Measurements from ENCODE around the gene ZNF679.
"Not testable (repeated sequence)": the region's sequence is repeated elsewhere in the genome, so short reads cannot be mapped to it uniquely, and the experiment has no call there.

ZNF679 gene

DNA sequence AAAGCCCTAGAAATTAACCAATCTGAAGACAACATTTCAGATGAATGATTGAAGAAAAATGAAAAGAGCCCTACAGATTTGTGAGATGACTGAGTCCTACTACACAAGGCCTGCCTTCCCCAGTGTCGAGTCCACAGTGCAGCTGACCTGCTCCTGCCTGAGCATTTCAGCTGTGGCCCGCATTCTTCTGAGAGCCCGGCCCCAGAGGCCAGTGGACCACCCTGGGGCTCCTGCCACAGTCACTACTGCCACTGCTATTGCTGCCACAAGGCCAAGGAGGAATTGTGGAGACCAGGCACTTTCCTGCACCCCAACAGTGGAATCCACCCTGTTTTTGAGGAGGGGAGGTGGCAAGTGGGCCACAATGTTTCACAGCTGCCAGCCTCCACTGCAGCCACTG, 40.9 kb upstream of the ZNF679 start:
- FAIRE-seq (no peak), DNase-seq (ENCODE audit: insufficient read length, low spot score) (no peak)
- TF ChIP-seq, protein P1, sequence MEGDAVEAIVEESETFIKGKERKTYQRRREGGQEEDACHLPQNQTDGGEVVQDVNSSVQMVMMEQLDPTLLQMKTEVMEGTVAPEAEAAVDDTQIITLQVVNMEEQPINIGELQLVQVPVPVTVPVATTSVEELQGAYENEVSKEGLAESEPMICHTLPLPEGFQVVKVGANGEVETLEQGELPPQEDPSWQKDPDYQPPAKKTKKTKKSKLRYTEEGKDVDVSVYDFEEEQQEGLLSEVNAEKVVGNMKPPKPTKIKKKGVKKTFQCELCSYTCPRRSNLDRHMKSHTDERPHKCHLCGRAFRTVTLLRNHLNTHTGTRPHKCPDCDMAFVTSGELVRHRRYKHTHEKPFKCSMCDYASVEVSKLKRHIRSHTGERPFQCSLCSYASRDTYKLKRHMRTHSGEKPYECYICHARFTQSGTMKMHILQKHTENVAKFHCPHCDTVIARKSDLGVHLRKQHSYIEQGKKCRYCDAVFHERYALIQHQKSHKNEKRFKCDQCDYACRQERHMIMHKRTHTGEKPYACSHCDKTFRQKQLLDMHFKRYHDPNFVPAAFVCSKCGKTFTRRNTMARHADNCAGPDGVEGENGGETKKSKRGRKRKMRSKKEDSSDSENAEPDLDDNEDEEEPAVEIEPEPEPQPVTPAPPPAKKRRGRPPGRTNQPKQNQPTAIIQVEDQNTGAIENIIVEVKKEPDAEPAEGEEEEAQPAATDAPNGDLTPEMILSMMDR (IDR thresholded peaks at IDR 0.05; ENCODE audit: insufficient read depth, missing control alignments): no peak

DNA sequence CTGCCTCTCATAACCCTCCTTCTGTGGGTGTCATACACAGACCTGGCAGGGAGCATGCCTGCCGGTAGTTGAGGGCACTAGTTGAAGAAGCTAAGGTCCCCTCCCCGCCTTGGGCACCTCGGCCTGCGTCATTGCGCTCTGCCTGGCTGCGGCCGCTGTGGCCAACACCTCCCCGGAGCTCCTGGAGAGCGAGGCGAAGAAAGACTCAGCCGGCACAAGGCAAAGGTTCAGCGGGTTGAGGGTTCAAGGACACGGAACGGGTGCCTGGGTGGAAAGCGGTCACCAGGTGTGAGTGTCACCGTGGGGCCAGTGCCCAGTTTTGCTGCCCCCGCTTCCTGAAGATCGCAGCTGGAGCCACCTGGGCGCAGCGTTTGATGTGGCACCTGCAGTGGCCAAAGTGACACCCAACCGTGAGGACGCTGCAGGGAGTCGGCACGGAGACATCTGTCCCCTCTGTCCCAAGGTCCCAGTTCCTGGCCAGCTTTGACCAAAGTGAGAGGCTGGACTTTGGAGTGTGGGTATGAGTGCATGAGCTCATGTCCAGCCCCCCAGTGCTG, 36.0 kb upstream of the ZNF679 start:
- FAIRE-seq: no peak
- DNase-seq (ENCODE audit: insufficient read length, low spot score): no peak
- TF ChIP-seq, protein P1 (IDR thresholded peaks at IDR 0.05; ENCODE audit: insufficient read depth, missing control alignments): no peak

DNA sequence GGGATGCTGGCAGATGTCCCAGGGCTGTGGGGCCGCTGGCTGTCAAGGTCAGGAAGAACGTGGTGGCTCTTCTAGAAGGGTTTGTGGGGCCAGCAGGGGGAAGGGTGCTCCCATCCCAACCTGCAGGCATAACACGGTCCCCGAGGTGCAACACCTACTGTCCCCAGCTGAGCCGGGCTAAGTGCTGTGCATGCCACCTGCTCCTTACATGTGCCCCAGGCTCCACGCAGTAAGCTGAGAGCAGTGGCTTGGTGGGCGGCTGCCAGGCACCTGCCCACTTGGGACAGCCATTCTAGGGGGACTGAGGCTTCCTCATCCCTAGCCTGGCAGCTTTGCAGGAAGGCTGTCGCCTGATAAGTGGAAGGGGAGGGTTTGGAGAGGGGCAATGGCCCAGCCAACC, 35.5 kb upstream of the ZNF679 start:
- no peak for FAIRE-seq
- DNase-seq (ENCODE audit: insufficient read length, low spot score): no peak
- TF ChIP-seq, protein P1 (IDR thresholded peaks at IDR 0.05; ENCODE audit: insufficient read depth, missing control alignments): no peak

DNA sequence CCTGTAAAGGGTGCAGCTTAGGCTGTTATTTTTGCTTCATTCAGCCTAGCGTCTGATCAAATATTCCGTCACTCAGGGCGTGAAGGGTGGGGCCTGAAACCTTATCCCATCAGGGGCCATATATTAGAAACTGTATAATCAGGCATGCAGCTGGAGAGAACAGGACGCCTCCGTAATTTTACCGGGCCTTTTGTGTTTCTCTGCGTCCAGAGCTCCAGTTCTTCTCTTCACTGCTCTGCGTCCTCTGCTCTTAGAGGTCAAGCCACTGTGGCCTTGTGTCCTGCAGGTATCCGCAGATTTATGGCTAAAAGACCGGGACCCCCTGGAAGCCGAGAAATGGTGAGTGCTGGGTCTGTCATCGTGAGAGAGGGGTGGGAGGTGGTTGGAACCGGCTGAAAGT, 21.4 kb upstream of the ZNF679 start, which contains the start of gene ZNF735:
TSS of gene ZNF735 (plus strand) at position 301 of the 400 bp plus-strand sequence. CDS start at position 301, 0 bp downstream.
- TF ChIP-seq, protein P1 (IDR thresholded peaks at IDR 0.05; ENCODE audit: insufficient read depth, missing control alignments): no peak
- DNase-seq (ENCODE audit: insufficient read length, low spot score): no peak
- FAIRE-seq: no peak

DNA sequence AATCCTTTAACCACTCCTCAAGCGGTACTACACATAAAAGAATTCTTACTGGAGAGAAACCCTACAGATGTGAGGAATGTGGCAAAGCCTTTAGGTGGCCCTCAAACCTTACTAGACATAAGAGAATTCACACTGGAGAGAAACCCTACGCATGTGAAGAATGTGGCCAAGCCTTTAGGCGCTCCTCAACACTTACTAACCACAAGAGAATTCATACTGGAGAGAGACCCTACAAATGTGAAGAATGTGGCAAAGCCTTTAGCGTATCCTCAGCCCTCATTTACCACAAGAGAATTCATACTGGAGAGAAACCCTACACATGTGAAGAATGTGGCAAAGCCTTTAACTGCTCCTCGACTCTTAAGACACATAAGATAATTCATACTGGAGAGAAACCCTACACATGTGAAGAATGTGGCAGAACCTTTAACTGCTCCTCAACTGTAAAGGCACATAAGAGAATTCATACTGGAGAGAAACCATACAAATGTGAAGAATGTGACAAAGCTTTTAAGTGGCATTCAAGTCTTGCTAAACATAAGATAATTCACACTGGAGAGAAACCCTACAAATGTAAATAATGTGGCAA, 8.5 kb upstream of the ZNF679 start:
- not testable (repeated sequence) for DNase-seq (ENCODE audit: insufficient read length, low spot score); FAIRE-seq

DNA sequence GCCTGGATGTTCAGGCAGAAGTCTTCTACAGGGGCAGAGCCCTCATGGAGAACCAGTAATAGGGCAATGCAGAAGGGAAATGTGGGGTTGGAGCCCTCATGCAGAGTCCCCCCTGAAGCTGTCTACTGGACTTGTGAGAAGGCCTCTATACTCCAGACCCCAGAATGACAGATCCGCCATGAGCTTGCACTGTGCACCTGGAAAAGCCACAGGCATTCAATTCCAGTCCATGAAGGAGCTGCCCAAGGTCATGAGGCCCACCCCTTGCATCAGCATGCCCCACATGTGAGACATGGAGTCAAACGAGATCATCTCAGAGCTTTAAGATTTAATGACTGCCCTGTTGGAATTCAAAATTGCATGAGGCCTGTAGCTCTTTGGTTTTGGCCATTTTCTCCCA, 4.9 kb upstream of the ZNF679 start:
- FAIRE-seq: no peak

DNA sequence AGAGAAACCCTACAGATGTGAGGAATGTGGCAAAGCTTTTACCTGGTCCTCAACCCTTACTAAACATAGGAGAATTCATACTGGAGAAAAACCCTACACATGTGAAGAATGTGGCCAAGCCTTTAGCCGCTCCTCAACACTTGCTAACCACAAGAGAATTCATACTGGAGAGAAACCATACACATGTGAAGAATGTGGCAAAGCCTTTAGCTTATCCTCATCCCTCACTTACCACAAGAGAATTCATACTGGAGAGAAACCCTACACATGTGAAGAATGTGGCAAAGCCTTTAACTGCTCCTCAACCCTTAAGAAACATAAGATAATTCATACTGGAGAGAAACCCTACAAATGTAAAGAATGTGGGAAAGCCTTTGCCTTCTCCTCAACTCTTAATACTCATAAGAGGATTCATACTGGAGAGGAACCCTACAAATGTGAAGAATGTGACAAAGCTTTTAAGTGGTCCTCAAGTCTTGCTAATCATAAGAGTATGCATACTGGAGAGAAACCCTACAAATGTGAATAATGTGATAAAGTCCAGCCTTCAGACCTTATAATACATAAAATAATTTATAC, 38.2 kb downstream of the ZNF679 start:
- FAIRE-seq (no peak), DNase-seq (ENCODE audit: insufficient read length, low spot score) (no peak)
- TF ChIP-seq, protein P1 (IDR thresholded peaks at IDR 0.05; ENCODE audit: insufficient read depth, missing control alignments): no peak

More for the DNA sequence above, 4.9 kb upstream of the ZNF679 start:
- DNase-seq (ENCODE audit: insufficient read length, low spot score): no peak
- TF ChIP-seq, protein P1 (IDR thresholded peaks at IDR 0.05; ENCODE audit: insufficient read depth, missing control alignments): no peak
